Loucy (cell line): ENCODE results near the gene DNM3.
A peak's percentile ranks its signal among the peaks of the same experiment; 100 is the strongest.

Experiments
- H2AFZ ChIP-seq: fragments of 200-600 bp; sonication (generic); 2 replicates; pipeline ENCODE4 v1.6.0; 2016; ENCODE audit warnings: antibody characterized with exemption, mild to moderate bottlenecking, low read length, moderate library complexity
- H3F3A ChIP-seq: fragments of 200-600 bp; 2 replicates; pipeline ENCODE4 v1.6.0; 2016; ENCODE audit warnings: antibody characterized with exemption, low read depth, mild to moderate bottlenecking
- H3K27me3 ChIP-seq: fragments of 200-600 bp; sonication (generic); 2 replicates; pipeline ENCODE4 v1.6.1; 2014; ENCODE audit warnings: low read length, mild to moderate bottlenecking; ENCODE audit not compliant: insufficient read depth, poor library complexity, severe bottlenecking
- H3K36me3 ChIP-seq: fragments of 200-600 bp; sonication (generic); 2 replicates; pipeline ENCODE4 v1.6.1; 2016; ENCODE audit warnings: low read length; ENCODE audit not compliant: insufficient read depth
- H3K4me1 ChIP-seq: fragments of 200-600 bp; sonication (generic); 2 replicates; pipeline ENCODE4 v1.5.1; 2014; ENCODE audit warnings: low read length, mild to moderate bottlenecking; ENCODE audit not compliant: insufficient read depth, poor library complexity, severe bottlenecking
- H3K4me2 ChIP-seq: fragments of 200-600 bp; sonication (generic); 2 replicates; pipeline ENCODE4 v1.6.0; 2014; ENCODE audit warnings: antibody characterized with exemption, low read length, low read depth, mild to moderate bottlenecking; ENCODE audit not compliant: poor library complexity, severe bottlenecking
- H3K4me3 ChIP-seq: fragments of 200-600 bp; sonication (generic); 2 replicates; pipeline ENCODE4 v1.5.1; 2014; ENCODE audit warnings: low read length, mild to moderate bottlenecking, mixed read lengths; ENCODE audit not compliant: poor library complexity, severe bottlenecking
- H3K79me2 ChIP-seq: fragments of 200-600 bp; sonication (generic); 2 replicates; pipeline ENCODE4 v1.6.1; 2014; ENCODE audit warnings: low read length; ENCODE audit not compliant: insufficient read depth
- H3K9ac ChIP-seq: fragments of 200-600 bp; sonication (generic); 2 replicates; pipeline ENCODE4 v1.6.0; 2014; ENCODE audit warnings: mild to moderate bottlenecking, low read depth, low read length, moderate library complexity; ENCODE audit not compliant: poor library complexity, severe bottlenecking
- H3K9me2 ChIP-seq: fragments of 200-600 bp; sonication (generic); replicated peaks from 2 replicates; pipeline ENCODE4 v1.6.1; 2016; ENCODE audit warnings: low read depth, low read length, mixed read lengths
- H3K9me3 ChIP-seq: fragments of 200-600 bp; sonication (generic); 2 replicates; pipeline ENCODE4 v1.6.1; 2014; ENCODE audit warnings: mild to moderate bottlenecking, antibody characterized with exemption, low read length, low read depth; ENCODE audit not compliant: insufficient read depth
- H4K20me1 ChIP-seq: fragments of 200-600 bp; sonication (generic); 2 replicates; pipeline ENCODE4 v1.6.0; 2014; ENCODE audit warnings: antibody characterized with exemption, low read length, mild to moderate bottlenecking; ENCODE audit not compliant: insufficient read depth, poor library complexity, severe bottlenecking
- CTCF ChIP-seq: fragments of 200-600 bp; sonication (generic); conservative IDR thresholded peaks from 2 replicates; pipeline ENCODE4 v1.5.1; 2014; ENCODE audit warnings: mild to moderate bottlenecking, antibody characterized with exemption, low read length
- EZH2phosphoT487 ChIP-seq: fragments of 200-600 bp; IDR thresholded peaks from 2 replicates; pipeline ENCODE4 v1.6.1; 2018; ENCODE audit warnings: antibody characterized with exemption, mild to moderate bottlenecking, moderate library complexity, borderline replicate concordance

DNM3 gene

GRCh38 chr1:172352435-172352834, 511.1 kb downstream of the DNM3 start:
- H3K9ac ChIP-seq = no peak overlapping the region
- H3K9me2 ChIP-seq = no peaks in the 10 kb centered on the region
- no peak overlapping the region for H3K4me2 ChIP-seq
- H4K20me1 ChIP-seq = no peaks in the 10 kb centered on the region
- no peaks in the 10 kb centered on the region for H3K36me3 ChIP-seq
- H3K9me3 ChIP-seq = peaks cover 3% of the 10 kb centered on the region
- no peaks in the 10 kb centered on the region for H3F3A ChIP-seq
- no peaks in the 10 kb centered on the region for H3K27me3 ChIP-seq
- peaks cover 29% of the 10 kb centered on the region for H3K4me1 ChIP-seq
- no peaks in the 10 kb centered on the region for H3K79me2 ChIP-seq
- no peak overlapping the region for H2AFZ ChIP-seq
- TF ChIP-seq CTCF (no peak), EZH2phosphoT487 (no peak)
- no peak overlapping the region for H3K4me3 ChIP-seq

- Histone ChIP-seq H3K9ac (no peak overlapping the region), H3K9me3 (no peaks in the 10 kb centered on the region), H3K27me3 (no peaks in the 10 kb centered on the region), H3K79me2 (no peaks in the 10 kb centered on the region), H2AFZ (no peak overlapping the region), H3K4me3 (no peak overlapping the region), H3K36me3 (no peaks in the 10 kb centered on the region), H3K4me2 (no peak overlapping the region), H3K4me1 (peaks cover 51% of the 10 kb centered on the region), H4K20me1 (no peaks in the 10 kb centered on the region), H3K9me2 (no peaks in the 10 kb centered on the region), H3F3A (peaks cover 16% of the 10 kb centered on the region)
- TF ChIP-seq EZH2phosphoT487 (no peak), CTCF (no peak)
Observed at GRCh38 chr1:172354291-172355274, 513.3 kb downstream of the DNM3 start.

- H3K4me3 ChIP-seq = no peak overlapping the region
- peaks cover 16% of the 10 kb centered on the region for H3F3A ChIP-seq
- H3K9me3 ChIP-seq = no peaks in the 10 kb centered on the region
- peaks cover 61% of the 10 kb centered on the region for H3K4me1 ChIP-seq
- H3K4me2 ChIP-seq = peak overlapping the region; percentile 72
- no peak overlapping the region for H3K9ac ChIP-seq
- no peaks in the 10 kb centered on the region for H3K9me2 ChIP-seq
- no peak overlapping the region; the same call in 1 of the 2 replicates for H2AFZ ChIP-seq
- H3K36me3 ChIP-seq = no peaks in the 10 kb centered on the region
- H4K20me1 ChIP-seq = no peaks in the 10 kb centered on the region
- no peaks in the 10 kb centered on the region for H3K27me3 ChIP-seq
- no peaks in the 10 kb centered on the region for H3K79me2 ChIP-seq
- TF ChIP-seq CTCF (no peak), EZH2phosphoT487 (no peak)
Observed at GRCh38 chr1:172356620-172357019, 515.3 kb downstream of the DNM3 start.
